ENCODE results near the gene PIEZO1.
"Not testable (repeated sequence)": the region's sequence is repeated elsewhere in the genome, so short reads cannot be mapped to it uniquely, and the experiment has no call there.

Gene PIEZO1

GRCh38 chr16:88803264-88803987 is 18.4 kb upstream of the PIEZO1 start, which contains the start of gene CDT1:
CDT1 (plus strand) TSS chr16:88803789; CDS start chr16:88803832, 43 bp downstream.
- DNase-seq: peak; percentile 37

GRCh38 chr16:88800277-88800592 is 15.2 kb upstream of the PIEZO1 start:
- no peak for DNase-seq

DNA sequence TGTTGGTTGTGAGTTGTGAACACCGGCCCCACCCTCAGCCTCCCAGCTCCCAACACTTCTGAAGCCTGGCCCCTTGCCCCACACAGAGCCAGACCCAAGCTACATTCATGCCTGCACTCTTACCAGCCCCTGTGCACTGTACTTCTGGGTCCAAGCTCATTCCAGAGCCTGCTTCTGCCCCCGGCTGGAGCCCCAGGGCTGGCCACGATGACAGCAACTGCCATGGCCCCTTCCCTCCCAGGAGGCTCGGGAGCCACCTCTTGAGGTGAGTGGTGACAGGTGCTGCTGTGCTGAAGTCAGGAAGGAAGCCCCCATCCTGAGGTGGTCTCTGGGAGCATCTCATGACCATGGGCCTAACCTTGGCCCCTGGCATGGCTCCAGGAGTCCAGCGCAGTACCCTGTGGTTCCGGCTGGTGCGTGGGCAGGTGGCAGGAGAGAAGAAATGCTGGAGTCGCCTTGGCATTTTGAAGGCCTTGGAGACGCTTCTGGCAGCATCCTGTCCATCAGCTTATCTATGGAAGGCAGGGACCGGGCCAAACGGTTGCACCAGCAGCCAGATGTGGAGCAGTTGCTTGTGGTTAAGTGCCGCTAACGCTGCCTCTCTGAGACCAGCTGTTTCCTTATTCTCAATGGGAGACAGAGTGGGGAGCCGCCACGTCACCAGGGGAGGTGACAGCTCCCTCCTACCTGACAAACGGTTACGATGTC is 14.7 kb upstream of the PIEZO1 start:
- no peak for DNase-seq

DNA sequence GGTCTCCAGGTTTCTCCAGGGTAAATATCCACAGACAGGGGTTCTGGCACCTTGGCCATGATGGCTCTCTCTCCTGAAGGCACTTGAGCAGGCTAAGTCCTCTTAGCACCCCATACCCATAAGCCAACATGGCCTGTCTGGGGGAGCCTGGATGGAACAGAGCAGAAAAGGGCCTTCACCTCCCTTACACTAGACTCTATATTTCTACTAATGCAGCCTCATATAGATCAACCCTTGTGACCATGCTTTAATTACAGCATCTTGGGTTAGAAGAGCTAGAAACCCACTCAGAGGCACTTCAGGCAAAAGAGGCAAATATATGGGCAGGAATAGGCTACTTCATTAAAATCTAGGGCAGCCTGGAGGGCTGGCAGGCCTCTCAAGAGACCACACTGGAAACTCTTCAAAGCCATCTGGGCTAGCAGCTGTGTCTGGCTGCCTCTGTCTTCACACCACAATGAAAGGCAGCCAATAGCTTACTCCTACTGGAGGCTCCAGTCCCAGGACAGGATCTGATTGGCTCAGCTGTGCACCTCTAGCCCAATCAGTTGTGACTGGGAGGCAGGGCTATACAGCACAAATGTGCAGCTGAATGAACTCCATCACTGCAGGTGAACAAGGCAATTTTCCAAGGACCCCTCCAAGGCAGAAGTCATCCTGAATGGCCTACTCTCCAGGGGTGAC is 13.9 kb upstream of the PIEZO1 start:
- no peak for DNase-seq

DNA sequence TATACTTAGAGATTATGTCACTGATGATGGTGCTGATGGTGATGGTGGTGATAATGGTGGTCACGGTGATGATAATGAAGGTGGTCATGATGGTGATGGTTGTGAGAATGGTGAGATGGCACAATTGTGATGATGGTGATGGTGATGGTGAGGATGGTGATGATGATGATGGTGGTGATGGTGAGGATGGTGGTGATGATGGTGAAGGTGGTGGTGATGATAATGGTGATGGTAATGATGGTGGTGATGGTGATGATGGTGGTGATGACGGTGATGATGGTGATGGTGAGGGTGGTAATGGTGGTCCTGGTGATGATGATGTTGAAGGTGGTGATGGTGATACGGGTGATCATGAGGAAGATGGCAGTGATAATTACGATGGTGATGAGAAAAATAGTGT is 13.1 kb upstream of the PIEZO1 start:
- DNase-seq: no peak

DNA sequence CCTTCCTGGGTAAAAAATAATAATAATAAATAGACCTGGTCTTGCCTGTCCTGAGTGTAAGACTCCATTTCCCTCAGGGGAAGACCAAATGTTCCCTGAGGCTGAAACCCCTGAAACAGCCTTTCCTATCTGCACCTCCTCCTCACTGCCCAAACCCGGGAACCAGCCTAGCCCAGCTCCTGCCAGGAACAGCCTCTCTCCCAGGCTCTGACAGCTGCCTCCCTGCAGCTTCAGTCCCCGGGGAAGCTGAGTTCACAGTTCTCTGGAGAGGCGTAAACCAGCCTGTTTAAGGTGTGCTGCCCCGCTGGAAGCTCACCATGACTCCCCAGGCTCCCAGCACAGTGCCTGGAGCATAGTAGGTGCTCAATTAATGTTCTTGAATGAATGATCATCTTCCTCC is 11.3 kb upstream of the PIEZO1 start:
- no peak for DNase-seq

DNA sequence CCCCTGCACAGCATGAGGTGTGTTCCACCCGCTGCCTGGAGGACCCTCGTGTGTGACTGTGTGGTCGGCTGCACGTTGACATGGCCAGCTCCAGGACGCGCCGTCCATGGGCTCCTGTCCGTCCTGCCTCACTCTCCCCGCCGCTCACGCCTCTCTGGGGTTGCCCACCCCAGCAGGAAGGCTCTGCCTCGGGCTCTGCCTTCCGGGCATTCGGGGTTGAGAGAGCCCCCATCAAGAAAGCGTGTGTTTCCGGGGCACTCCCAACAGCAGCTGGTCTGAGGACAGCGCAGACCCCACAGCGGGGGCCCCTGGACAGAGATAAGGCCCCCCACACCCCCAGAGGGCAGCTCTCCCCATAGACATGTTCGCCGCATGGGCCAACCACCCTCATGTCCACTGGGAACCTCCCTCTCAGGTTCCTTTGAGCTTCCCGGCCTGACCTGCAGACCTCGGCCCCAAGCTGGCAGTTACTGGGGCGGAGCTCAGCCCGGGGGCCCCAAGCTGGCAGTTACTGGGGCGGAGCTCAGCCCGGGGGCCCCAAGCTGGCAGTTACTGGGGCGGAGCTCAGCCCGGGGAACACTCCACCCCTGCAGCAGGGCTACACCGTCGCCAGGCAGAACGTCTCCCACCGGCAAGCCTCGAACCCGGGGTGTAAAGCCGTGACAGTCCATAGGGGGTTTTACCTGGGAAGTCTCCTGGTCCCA is 8.4 kb upstream of the PIEZO1 start:
- no peak for DNase-seq

GRCh38 chr16:88792668-88793250 is 7.7 kb upstream of the PIEZO1 start:
- no peak for DNase-seq

GRCh38 chr16:88792078-88792550 is 7.1 kb upstream of the PIEZO1 start:
- DNase-seq: no peak

- DNase-seq: no peak
Measured at GRCh38 chr16:88790312-88791211, 5.5 kb upstream of the PIEZO1 start.

GRCh38 chr16:88789594-88789993 is 4.6 kb upstream of the PIEZO1 start:
- no peak for DNase-seq

GRCh38 chr16:88788749-88789148 is 3.7 kb upstream of the PIEZO1 start:
- DNase-seq: not testable (repeated sequence)

GRCh38 chr16:88787579-88788314 is 2.7 kb upstream of the PIEZO1 start:
- DNase-seq: no peak

- DNase-seq: no peak
Measured at GRCh38 chr16:88784856-88785105, 239 bp downstream of the PIEZO1 start.

- DNase-seq: no peak
Measured at GRCh38 chr16:88784074-88784855, 755 bp downstream of the PIEZO1 start.

DNA sequence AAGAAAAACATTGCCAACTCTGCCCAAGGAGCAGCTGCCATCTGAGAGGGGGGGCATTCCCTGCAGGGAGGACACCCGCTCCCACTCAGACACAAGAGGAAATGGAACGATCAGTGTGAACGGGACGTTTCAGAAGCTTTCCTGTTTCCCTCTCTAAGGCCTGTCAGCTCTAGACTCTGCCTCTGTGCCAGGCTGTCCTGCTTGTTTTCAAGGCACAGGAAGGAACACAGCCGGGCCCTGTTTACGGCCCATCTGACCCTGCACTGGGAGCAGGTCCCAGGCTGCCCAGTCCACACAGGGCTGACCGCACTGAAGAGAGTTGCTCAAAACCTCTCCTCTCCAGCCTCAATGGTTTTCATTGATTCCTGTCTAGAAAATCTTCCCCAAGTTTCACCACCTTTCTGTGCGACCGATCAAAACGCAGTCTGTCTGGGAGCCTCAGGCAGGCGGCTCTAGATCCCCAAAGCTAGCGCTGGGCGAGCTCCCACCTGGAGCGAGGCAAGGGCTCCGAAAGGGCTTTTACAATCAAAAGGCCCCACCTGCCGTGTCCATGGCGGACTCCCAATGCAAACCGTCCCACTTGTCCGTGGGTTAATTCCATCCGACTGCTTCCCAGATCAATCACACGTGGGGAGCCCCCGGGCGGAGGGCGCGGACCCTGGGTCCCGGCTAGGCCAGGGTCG is 1.5 kb downstream of the PIEZO1 start:
- no peak for DNase-seq

GRCh38 chr16:88782454-88783390 is 2.3 kb downstream of the PIEZO1 start:
- no peak for DNase-seq

Measured in NCI-H1417 treated with DMSO at 0.1 percent for 48 hours (cell line).